ENCODE measurements around the gene GSTCD.
A peak's percentile ranks its signal among the peaks of the same experiment; 100 is the strongest.

GSTCD gene

DNA sequence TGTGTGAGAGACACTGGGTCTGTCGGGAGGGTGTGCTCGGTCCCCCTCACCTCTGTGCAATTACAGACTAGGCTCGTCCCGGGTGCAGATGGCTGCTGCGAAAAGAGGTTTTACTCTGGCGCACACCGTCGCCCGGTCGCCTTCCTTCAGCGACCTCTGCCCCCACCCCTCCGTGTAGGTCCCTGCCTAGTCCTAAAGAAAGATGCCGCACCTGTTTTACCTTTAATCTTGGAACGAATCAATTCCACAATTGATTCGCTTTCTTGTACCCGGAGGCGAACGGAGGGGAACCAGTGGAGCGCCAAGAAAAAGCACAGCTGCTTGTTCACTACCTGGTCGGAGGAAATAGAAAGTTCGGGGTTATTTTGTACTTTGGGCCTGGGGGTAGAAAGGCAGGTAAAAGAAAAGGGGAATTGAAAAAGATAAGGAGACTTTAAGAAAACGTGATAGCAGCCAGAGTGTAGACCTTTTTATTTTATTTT lies 187.9 kb downstream of the GSTCD start:
- CTCF ChIA-PET: interaction anchor here (0.6 to 0.7 kb wide), 2 partner anchors 33 to 176 kb away, joined by 3 read pairs; no protein-coding TSS in a partner anchor
- TF ChIP-seq ZNF596 (tag by site-specific recombination; IDR thresholded peaks at IDR 0.05) (no peak), KLF16 (tag by site-specific recombination; IDR thresholded peaks at IDR 0.05) (no peak), ZEB2 (tag by site-specific recombination; IDR thresholded peaks at IDR 0.05) (peak; percentile 33; the same call in 1 of the 2 replicates), ZBTB20 (tag by site-specific recombination; IDR thresholded peaks at IDR 0.05) (peak; percentile 77)
- H3K4me3 ChIP-seq (ENCODE audit: low read depth, low read length): peak overlapping the region; percentile 66
- POLR2A ChIA-PET: interaction anchor here (1.0 kb wide), 1 partner anchor 186 kb away, joined by 3 read pairs; no protein-coding TSS in a partner anchor
- peak overlapping the region; percentile 67; the same call in 1 of the 2 replicates for H3K27ac ChIP-seq (ENCODE audit: extremely low read depth, low read depth, low read length)
- H3K9me3 ChIP-seq (ENCODE audit: control insufficient read depth, insufficient read depth, low read depth, low read length): no peaks in the 10 kb centered on the region
- H3K4me1 ChIP-seq (ENCODE audit: control insufficient read depth, insufficient read depth, low read length): peaks cover 12% of the 10 kb centered on the region
- peaks cover 0 to 9% of the 10 kb centered on the region in 2 experiments; a peak in 1 of 3 replicates for H3K36me3 ChIP-seq (ENCODE audit: control insufficient read depth in 2 of 2, insufficient read depth in 1 of 2, low read length in 2 of 2)
